Measurements from ENCODE around the gene LNX1. TPM values are rescaled to one million over a fixed set of nuclear protein-coding genes. Genes with fewer than 3 reads are reported as not detected.
A peak's percentile ranks its signal among the peaks of the same experiment; 100 is the strongest.

LNX1 gene
- total and polyA plus RNA-seq, 9 of the 15 experiments (the other 6 are each of a cell fraction or from before 2014, with no cell fraction given) = 0.40 to 3.6 (median 2.2) TPM

DNA sequence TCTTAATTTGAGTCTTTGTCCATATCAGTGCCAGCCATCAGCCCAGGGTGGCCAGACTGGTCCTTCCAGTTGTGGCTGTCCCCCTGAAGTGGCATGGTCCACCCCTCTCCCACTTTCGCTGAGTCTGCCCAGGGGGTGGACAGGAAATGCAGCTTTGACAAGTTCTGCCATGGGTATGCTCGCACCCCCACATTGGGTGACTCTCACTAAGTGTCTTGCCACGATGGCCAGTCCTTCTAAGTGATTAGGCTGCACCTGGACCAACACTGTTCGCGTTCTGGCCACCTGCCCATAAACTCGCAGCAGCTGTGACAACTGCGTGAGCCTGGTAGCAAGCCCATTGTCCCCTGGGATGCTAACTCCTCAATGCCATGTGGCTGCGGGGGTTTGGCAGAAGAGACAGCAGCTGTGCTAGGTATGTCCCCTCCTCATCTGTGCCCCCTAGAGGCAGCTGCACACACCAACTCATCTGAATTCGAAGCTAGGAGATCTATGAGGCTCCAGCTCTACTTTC is 10.0 kb upstream of the LNX1 start (continued):
- TF ChIP-seq, protein P1, sequence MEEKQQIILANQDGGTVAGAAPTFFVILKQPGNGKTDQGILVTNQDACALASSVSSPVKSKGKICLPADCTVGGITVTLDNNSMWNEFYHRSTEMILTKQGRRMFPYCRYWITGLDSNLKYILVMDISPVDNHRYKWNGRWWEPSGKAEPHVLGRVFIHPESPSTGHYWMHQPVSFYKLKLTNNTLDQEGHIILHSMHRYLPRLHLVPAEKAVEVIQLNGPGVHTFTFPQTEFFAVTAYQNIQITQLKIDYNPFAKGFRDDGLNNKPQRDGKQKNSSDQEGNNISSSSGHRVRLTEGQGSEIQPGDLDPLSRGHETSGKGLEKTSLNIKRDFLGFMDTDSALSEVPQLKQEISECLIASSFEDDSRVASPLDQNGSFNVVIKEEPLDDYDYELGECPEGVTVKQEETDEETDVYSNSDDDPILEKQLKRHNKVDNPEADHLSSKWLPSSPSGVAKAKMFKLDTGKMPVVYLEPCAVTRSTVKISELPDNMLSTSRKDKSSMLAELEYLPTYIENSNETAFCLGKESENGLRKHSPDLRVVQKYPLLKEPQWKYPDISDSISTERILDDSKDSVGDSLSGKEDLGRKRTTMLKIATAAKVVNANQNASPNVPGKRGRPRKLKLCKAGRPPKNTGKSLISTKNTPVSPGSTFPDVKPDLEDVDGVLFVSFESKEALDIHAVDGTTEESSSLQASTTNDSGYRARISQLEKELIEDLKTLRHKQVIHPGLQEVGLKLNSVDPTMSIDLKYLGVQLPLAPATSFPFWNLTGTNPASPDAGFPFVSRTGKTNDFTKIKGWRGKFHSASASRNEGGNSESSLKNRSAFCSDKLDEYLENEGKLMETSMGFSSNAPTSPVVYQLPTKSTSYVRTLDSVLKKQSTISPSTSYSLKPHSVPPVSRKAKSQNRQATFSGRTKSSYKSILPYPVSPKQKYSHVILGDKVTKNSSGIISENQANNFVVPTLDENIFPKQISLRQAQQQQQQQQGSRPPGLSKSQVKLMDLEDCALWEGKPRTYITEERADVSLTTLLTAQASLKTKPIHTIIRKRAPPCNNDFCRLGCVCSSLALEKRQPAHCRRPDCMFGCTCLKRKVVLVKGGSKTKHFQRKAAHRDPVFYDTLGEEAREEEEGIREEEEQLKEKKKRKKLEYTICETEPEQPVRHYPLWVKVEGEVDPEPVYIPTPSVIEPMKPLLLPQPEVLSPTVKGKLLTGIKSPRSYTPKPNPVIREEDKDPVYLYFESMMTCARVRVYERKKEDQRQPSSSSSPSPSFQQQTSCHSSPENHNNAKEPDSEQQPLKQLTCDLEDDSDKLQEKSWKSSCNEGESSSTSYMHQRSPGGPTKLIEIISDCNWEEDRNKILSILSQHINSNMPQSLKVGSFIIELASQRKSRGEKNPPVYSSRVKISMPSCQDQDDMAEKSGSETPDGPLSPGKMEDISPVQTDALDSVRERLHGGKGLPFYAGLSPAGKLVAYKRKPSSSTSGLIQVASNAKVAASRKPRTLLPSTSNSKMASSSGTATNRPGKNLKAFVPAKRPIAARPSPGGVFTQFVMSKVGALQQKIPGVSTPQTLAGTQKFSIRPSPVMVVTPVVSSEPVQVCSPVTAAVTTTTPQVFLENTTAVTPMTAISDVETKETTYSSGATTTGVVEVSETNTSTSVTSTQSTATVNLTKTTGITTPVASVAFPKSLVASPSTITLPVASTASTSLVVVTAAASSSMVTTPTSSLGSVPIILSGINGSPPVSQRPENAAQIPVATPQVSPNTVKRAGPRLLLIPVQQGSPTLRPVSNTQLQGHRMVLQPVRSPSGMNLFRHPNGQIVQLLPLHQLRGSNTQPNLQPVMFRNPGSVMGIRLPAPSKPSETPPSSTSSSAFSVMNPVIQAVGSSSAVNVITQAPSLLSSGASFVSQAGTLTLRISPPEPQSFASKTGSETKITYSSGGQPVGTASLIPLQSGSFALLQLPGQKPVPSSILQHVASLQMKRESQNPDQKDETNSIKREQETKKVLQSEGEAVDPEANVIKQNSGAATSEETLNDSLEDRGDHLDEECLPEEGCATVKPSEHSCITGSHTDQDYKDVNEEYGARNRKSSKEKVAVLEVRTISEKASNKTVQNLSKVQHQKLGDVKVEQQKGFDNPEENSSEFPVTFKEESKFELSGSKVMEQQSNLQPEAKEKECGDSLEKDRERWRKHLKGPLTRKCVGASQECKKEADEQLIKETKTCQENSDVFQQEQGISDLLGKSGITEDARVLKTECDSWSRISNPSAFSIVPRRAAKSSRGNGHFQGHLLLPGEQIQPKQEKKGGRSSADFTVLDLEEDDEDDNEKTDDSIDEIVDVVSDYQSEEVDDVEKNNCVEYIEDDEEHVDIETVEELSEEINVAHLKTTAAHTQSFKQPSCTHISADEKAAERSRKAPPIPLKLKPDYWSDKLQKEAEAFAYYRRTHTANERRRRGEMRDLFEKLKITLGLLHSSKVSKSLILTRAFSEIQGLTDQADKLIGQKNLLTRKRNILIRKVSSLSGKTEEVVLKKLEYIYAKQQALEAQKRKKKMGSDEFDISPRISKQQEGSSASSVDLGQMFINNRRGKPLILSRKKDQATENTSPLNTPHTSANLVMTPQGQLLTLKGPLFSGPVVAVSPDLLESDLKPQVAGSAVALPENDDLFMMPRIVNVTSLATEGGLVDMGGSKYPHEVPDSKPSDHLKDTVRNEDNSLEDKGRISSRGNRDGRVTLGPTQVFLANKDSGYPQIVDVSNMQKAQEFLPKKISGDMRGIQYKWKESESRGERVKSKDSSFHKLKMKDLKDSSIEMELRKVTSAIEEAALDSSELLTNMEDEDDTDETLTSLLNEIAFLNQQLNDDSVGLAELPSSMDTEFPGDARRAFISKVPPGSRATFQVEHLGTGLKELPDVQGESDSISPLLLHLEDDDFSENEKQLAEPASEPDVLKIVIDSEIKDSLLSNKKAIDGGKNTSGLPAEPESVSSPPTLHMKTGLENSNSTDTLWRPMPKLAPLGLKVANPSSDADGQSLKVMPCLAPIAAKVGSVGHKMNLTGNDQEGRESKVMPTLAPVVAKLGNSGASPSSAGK (IDR thresholded peaks at IDR 0.05) = 0 out of 2 replicates have a peak, but pooled peaks have one; percentile 13
- no peak for TF ChIP-seq NR2C2 (CRISPR knock-in tag; IDR thresholded peaks at IDR 0.05)
- TF ChIP-seq NR2C2 (tag; IDR thresholded peaks at IDR 0.05) = no peak
- TF ChIP-seq OTX1 (CRISPR knock-in tag; IDR thresholded peaks at IDR 0.05) = no peak
- TF ChIP-seq NRF1 (conservative IDR thresholded peaks at IDR 0.05 in 1 of 2, IDR thresholded peaks at IDR 0.05 in 1 of 2) = no peak
- TF ChIP-seq, protein P2, sequence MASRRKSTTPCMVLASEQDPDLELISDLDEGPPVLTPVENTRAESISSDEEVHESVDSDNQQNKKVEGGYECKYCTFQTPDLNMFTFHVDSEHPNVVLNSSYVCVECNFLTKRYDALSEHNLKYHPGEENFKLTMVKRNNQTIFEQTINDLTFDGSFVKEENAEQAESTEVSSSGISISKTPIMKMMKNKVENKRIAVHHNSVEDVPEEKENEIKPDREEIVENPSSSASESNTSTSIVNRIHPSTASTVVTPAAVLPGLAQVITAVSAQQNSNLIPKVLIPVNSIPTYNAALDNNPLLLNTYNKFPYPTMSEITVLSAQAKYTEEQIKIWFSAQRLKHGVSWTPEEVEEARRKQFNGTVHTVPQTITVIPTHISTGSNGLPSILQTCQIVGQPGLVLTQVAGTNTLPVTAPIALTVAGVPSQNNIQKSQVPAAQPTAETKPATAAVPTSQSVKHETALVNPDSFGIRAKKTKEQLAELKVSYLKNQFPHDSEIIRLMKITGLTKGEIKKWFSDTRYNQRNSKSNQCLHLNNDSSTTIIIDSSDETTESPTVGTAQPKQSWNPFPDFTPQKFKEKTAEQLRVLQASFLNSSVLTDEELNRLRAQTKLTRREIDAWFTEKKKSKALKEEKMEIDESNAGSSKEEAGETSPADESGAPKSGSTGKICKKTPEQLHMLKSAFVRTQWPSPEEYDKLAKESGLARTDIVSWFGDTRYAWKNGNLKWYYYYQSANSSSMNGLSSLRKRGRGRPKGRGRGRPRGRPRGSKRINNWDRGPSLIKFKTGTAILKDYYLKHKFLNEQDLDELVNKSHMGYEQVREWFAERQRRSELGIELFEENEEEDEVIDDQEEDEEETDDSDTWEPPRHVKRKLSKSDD (conservative IDR thresholded peaks at IDR 0.05; ENCODE audit: low read length) = no peak
- no peak for TF ChIP-seq CC2D1A (IDR thresholded peaks at IDR 0.05)
